Left kidney (tissue), 2 donors: ENCODE measurements around the gene EWSR1. TPM values are rescaled to one million over a fixed set of nuclear protein-coding genes. Genes with fewer than 3 reads are reported as not detected.
"Not testable (repeated sequence)": the region's sequence is repeated elsewhere in the genome, so short reads cannot be mapped to it uniquely, and the experiment has no call there.

Source experiments
- DNase-seq: peaks from one replicate; pipeline ENCODE4 v3.0.0-alpha.2; 2013
- polyA plus RNA-seq: library from polyadenylated mRNA; unstranded; fragments of 120-200 nt; gene quantifications from one replicate; pipeline ENCODE4 v1.2.1, GENCODE V29; 2013; ENCODE audit not compliant: insufficient read length

The EWSR1 gene
- polyA plus RNA-seq, 1 donor, result 404 TPM

GRCh38 chr22:29334148-29334547 is 66.1 kb downstream of the EWSR1 start:
- DNase-seq, result no peak

- DNase-seq, result no peak
These were observed 66.8 kb downstream of the EWSR1 start for GRCh38 chr22:29334696-29335344.

- DNase-seq, result no peak
These were observed 67.6 kb downstream of the EWSR1 start for GRCh38 chr22:29335656-29336055.

- DNase-seq, result no peak
These were observed 68.9 kb downstream of the EWSR1 start for GRCh38 chr22:29336751-29337490.

- DNase-seq, result no peak
These were observed 69.7 kb downstream of the EWSR1 start for GRCh38 chr22:29337631-29338284.

- no peak for DNase-seq
These were observed 70.3 kb downstream of the EWSR1 start for GRCh38 chr22:29338398-29338797.

GRCh38 chr22:29339381-29340235 is 71.5 kb downstream of the EWSR1 start:
- DNase-seq, result no peak

GRCh38 chr22:29340566-29340965 is 72.5 kb downstream of the EWSR1 start:
- no peak for DNase-seq

GRCh38 chr22:29341056-29341848 is 73.2 kb downstream of the EWSR1 start:
- DNase-seq, result no peak

- DNase-seq, result no peak
These were observed 73.7 kb downstream of the EWSR1 start for GRCh38 chr22:29341849-29342127.

- DNase-seq, result no peak
These were observed 74.1 kb downstream of the EWSR1 start for GRCh38 chr22:29342177-29342576.

GRCh38 chr22:29342577-29343312 is 74.7 kb downstream of the EWSR1 start:
- no peak for DNase-seq

GRCh38 chr22:29343313-29343805 is 75.3 kb downstream of the EWSR1 start:
- DNase-seq, result no peak

- DNase-seq, result no peak
These were observed 76.1 kb downstream of the EWSR1 start for GRCh38 chr22:29344137-29344536.

GRCh38 chr22:29344889-29345288 is 76.8 kb downstream of the EWSR1 start:
- DNase-seq, result not testable (repeated sequence)

- no peak for DNase-seq
These were observed 77.9 kb downstream of the EWSR1 start for GRCh38 chr22:29345932-29346331.

GRCh38 chr22:29346659-29347058 is 78.6 kb downstream of the EWSR1 start:
- DNase-seq, result no peak

- DNase-seq, result no peak
These were observed 80.0 kb downstream of the EWSR1 start for GRCh38 chr22:29348041-29348440.

GRCh38 chr22:29348956-29349355 is 80.9 kb downstream of the EWSR1 start:
- no peak for DNase-seq
